COR-L47 (cell line): ENCODE data around the gene INTS12.

Source experiments
- DNase-seq: peaks from one replicate; lab custom pipeline; 2025; lab: John Stamatoyannopoulos, UW

INTS12 gene

GRCh38 chr4:105683038-105683437 is 25.5 kb downstream of the INTS12 start:
- no peak for DNase-seq

- no peak for DNase-seq
These were observed 29.3 kb downstream of the INTS12 start for GRCh38 chr4:105679186-105679585.

GRCh38 chr4:105677709-105678108 is 30.8 kb downstream of the INTS12 start:
- DNase-seq, result no peak

GRCh38 chr4:105674011-105674410 is 34.5 kb downstream of the INTS12 start:
- DNase-seq, result no peak

DNA sequence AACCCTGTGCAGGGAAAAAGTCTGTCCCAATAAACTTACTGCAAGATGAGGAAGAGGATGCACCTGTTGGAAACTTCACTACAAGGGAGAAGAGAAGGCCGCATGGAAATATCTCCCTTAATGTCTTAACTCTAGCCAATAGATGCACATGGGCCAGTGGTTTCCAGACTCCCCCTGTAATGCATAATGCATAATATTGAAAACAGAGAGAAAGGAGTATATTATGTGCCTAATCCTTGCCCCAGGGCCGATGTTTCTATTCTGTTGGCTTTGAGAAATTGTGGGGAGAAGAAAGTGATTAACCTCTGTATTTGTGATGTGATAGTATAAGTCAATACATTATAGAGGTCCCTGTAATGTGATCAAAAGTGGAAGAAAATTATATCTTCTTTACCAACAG is 37.2 kb downstream of the INTS12 start:
- no peak for DNase-seq

DNA sequence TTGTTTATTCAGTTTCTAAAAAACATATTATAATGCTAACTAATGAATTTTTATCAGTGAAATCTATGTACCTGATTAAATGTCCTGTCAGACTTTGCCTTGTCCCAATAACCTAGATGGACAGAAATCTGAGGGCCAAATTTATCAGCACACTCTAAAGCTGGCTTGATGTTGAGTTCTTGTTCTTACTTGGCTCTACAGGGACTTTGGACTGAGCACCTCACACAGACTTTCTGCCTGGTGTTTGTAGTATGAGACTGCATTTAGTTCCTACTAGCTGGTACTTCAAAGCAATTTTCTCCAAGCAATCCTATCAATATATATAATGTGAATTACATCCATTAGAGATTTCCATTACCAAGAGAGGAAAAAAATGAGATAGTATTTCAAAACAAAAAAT is 37.8 kb downstream of the INTS12 start:
- no peak for DNase-seq

- DNase-seq, result peak; percentile 17
These were observed 41.8 kb downstream of the INTS12 start for GRCh38 chr4:105666693-105667092.

GRCh38 chr4:105662935-105663675 is 45.4 kb downstream of the INTS12 start:
- DNase-seq, result no peak

- DNase-seq, result no peak
These were observed 47.5 kb downstream of the INTS12 start for GRCh38 chr4:105661028-105661427.

GRCh38 chr4:105659190-105659589 is 49.3 kb downstream of the INTS12 start:
- no peak for DNase-seq

- DNase-seq, result no peak
These were observed 51.2 kb downstream of the INTS12 start for GRCh38 chr4:105657117-105657765.

GRCh38 chr4:105652286-105652888 is 56.1 kb downstream of the INTS12 start:
- no peak for DNase-seq

DNA sequence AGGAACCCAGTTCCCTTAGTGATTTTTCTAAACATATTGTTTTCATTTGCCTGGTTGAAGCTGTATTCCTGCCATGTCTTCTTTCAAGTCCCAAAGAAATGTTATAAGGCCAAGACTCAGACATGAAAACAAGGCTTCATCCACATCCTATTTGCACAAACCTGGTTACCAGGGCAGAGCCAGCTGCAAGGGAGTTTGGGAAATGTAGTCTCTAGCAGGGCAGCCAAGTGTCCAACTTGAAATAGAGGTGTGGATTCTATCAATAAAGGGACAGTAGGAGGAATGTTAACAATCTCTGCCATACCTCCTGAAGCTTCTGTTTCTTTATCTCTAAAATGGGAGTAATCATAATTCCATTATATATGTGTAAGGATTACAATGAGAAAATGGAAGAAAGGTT is 56.6 kb downstream of the INTS12 start:
- no peak for DNase-seq

GRCh38 chr4:105650190-105650589 is 58.3 kb downstream of the INTS12 start:
- DNase-seq, result no peak

DNA sequence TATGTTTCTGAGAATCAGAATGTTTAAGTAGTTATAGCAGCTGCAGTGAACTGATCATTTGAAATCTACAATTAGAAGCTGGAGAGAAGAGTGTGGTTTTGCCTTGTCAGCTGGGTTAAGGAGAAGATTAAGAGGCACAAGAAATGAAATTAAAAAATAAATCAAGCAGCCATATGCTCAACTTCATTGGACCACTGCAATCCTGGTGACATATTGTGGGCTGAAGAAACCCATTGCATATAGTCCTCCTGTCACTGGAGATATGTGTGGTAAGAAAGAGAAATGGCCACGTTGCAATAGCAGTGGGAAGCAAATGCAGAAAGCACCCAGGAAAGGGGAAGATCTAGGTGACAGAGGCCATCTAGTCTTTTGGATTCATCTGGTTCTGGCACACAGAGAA is 63.0 kb downstream of the INTS12 start:
- no peak for DNase-seq

- peak; percentile 26 for DNase-seq
These were observed 64.2 kb downstream of the INTS12 start for GRCh38 chr4:105644257-105644656.

DNA sequence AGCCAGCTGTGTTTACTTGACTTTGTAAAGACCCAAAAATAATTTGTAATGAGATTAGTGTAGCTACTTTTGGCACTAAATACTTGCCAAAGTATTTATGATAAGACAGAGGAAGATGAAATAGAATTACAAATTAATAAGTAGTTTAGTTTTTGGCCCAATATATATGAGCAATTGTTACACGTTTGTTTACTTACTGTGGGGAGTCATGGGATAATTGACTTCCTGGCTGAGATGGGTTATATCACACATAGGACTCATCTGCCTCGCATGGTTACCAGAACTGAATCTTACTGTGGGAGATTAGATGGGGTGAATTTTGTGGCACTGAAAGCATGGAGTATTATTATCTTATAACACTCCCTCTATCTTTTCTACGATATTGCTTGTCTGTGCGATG is 66.6 kb downstream of the INTS12 start:
- DNase-seq, result peak; percentile 51

DNA sequence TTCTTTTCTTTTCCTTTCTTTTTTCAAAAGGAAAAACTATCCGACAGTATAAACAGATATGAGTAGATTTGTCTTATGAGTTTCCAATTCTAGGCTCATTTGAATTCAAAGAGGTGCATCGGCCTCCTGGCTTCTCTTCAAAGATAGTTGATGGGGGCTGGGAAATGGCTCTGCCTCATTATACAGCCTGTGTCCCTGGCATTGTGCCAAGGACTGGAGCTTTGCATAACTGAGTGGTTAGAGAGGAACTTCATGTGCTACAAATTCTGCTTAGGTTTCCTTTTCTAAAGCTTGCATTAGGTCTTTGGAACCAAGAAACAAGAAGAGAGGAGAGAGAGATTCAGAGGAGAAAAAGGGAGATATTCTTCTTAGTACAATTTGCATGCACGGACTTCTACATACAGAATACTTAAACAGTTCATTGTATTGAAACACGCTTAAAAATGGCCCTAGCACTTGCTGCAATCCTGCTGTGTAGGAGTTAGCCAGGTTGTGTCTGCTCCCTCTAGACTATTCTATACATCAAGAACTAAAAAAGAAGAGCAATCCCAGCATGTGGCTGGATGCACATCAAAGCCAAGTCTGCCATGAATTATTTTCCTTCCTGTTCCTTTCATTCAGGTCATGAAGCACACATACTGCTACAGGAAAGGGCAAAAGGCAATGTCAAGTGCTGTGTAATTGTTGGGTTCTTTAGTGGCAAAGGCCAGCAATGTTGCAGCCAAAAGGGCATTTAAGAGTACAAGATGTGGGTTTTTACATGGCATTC is 70.9 kb downstream of the INTS12 start:
- peak; percentile 31 for DNase-seq

GRCh38 chr4:105634402-105635080 is 73.9 kb downstream of the INTS12 start:
- DNase-seq, result no peak

DNA sequence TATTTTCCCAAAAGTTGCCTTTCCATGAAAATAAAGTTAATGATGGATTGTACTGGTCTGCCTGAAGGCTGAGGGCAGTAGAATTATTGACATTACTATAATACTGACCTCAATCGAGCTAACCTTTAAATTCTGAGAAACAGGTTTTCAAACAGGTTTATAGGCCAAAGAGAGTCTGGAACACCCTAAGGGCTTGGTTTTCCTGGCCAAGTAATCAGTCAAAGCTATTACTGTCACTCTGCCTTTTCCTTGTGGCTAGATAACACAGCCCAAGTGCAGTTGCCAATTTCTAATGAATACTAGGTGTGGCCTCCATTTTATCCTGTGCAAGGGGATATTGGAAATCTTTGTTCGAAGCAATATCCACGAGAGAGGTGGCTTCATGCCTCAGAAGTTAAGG is 75.2 kb downstream of the INTS12 start:
- DNase-seq, result peak; percentile 7
